Gastrocnemius medialis (tissue), 4 donors: ENCODE results near the gene OAT. TPM values are rescaled to one million over a fixed set of nuclear protein-coding genes. Genes with fewer than 3 reads are reported as not detected.

ENCODE experiments used
- ATAC-seq, 2 donors: fragments of 150-250 bp; one replicate each; pipeline ENCODE4 v1.9.1; 2016
- DNase-seq, 2 donors: peaks; one replicate each; pipeline ENCODE4 v3.0.0-alpha.2; 2019
- H3K27ac ChIP-seq, 4 donors: fragments of 200-600 bp; sonication (generic); 1 replicate in 1 of 4; 2 replicates in 3 of 4; pipeline ENCODE4 v1.5.1; 2016 to 2018; ENCODE audit warnings: mild to moderate bottlenecking in 2 of 4, moderate library complexity in 1 of 4
- H3K27me3 ChIP-seq, 3 donors: fragments of 200-600 bp; sonication (generic) in 2 of 3; 1 replicate in 1 of 3; 2 replicates in 2 of 3; pipeline versions ENCODE4 v1.5.1 to v1.6.0; 2016 to 2019; ENCODE audit warnings: mild to moderate bottlenecking in 1 of 3, moderate library complexity in 1 of 3
- H3K36me3 ChIP-seq, 2 donors: fragments of 200-600 bp; sonication (generic) in 1 of 2; one replicate each; pipeline ENCODE4 v1.5.1; 2017 to 2018
- H3K4me1 ChIP-seq, 2 donors: fragments of 200-600 bp; sonication (generic) in 1 of 2; one replicate each; pipeline ENCODE4 v1.5.1; 2016 to 2017; ENCODE audit warnings: mild to moderate bottlenecking in 2 of 2
- H3K4me3 ChIP-seq, 4 donors: fragments of 200-600 bp; sonication (generic) in 3 of 4; 1 replicate in 1 of 4; 2 replicates in 3 of 4; pipeline ENCODE4 v1.5.1; 2016 to 2019; ENCODE audit warnings: mild to moderate bottlenecking in 2 of 4
- H3K9me3 ChIP-seq, 3 donors: fragments of 200-600 bp; sonication (generic) in 2 of 3; 1 replicate in 1 of 3; 2 replicates in 2 of 3; pipeline ENCODE4 v1.5.1; 2016 to 2019
- CTCF ChIP-seq, 5 experiments: fragments of 450-650 bp in 3 of 5; fragments of 200-600 bp in 2 of 5; sonication (generic) in 2 of 5; IDR thresholded peaks in 4 of 5; conservative IDR thresholded peaks in 1 of 5; 1 replicate in 4 of 5; 2 replicates in 1 of 5; pipeline ENCODE4 v1.5.1; 2016 to 2019; ENCODE audit warnings: antibody characterized with exemption in 5 of 5, mild to moderate bottlenecking in 3 of 5, moderate library complexity in 3 of 5
- POLR2A ChIP-seq, 2 donors: fragments of 450-650 bp; IDR thresholded peaks; one replicate each; pipeline ENCODE4 v1.6.1; 2017; ENCODE audit warnings: antibody characterized with exemption in 2 of 2, mild to moderate bottlenecking in 2 of 2, moderate library complexity in 2 of 2
- in situ Hi-C, 4 donors: fragments of 200-750 bp; cut with MboI; loops; one replicate each; pipeline versions ENCODE4 v1.15.0 to v1.8.0; 2017; ENCODE audit warnings: low sequenced_read_pairs in 4 of 4
- intact Hi-C: fragments of 100-400 bp; cut with DNase I; formaldehyde crosslinking; loops from one replicate; pipeline ENCODE4 v1.15.1; 2023; ENCODE audit warnings: low total_unique reads
- total RNA-seq, 4 donors: library from RNA; depleted of rRNA; stranded (reverse); fragments of >200 nt; gene quantifications; one replicate each; pipeline versions ENCODE4 v1.1.0 to v1.2.3, GENCODE V29; 2016

OAT gene
- total RNA-seq, 4 donors from 2014 or later = 20.1 to 97.2 (median 42.6) TPM

- Histone ChIP-seq H3K27me3 (peaks cover 35 to 57% (median 52%) of the 10 kb centered on the region in 3 donors), H3K36me3 (no peaks in the 10 kb centered on the region), H3K27ac (no peak overlapping the region), H3K4me3 (no peak overlapping the region), H3K4me1 (peaks cover 3 to 6% of the 10 kb centered on the region in 2 donors), H3K9me3 (no peaks in the 10 kb centered on the region)
- DNase-seq = no peak
- intact Hi-C loops (no loop called here), in situ Hi-C loops (no loop called here)
- TF ChIP-seq CTCF (IDR thresholded peaks at IDR 0.05 in 4 of 5, conservative IDR thresholded peaks at IDR 0.05 in 1 of 5) (no peak), POLR2A (IDR thresholded peaks at IDR 0.05) (no peak)
- no peak for ATAC-seq
Measured at GRCh38 chr10:124453960-124454610, 35.4 kb upstream of the OAT start.

GRCh38 chr10:124451276-124451675 is 32.6 kb upstream of the OAT start:
- no peaks in the 10 kb centered on the region for H3K9me3 ChIP-seq
- TF ChIP-seq POLR2A (IDR thresholded peaks at IDR 0.05) (no peak), CTCF (IDR thresholded peaks at IDR 0.05 in 4 of 5, conservative IDR thresholded peaks at IDR 0.05 in 1 of 5) (no peak)
- DNase-seq (no peak), ATAC-seq (no peak)
- peaks cover 3 to 8% of the 10 kb centered on the region in 2 donors for H3K4me1 ChIP-seq
- in situ Hi-C loops = no loop called here
- no peaks in the 10 kb centered on the region for H3K36me3 ChIP-seq
- H3K27ac ChIP-seq = no peak overlapping the region
- no peak overlapping the region for H3K4me3 ChIP-seq
- peaks cover 61 to 82% (median 79%) of the 10 kb centered on the region in 3 donors for H3K27me3 ChIP-seq
- intact Hi-C loops = no loop called here

GRCh38 chr10:124450783-124451057 is 32.0 kb upstream of the OAT start:
- H3K27me3 ChIP-seq = peaks cover 64 to 87% (median 85%) of the 10 kb centered on the region in 3 donors
- no peak for DNase-seq
- in situ Hi-C loops = no loop called here
- no peaks in the 10 kb centered on the region for H3K36me3 ChIP-seq
- H3K9me3 ChIP-seq = no peaks in the 10 kb centered on the region
- H3K27ac ChIP-seq = no peak overlapping the region
- peaks cover 3 to 8% of the 10 kb centered on the region in 2 donors for H3K4me1 ChIP-seq
- ATAC-seq = no peak
- no peak overlapping the region for H3K4me3 ChIP-seq
- intact Hi-C loops = no loop called here
- TF ChIP-seq CTCF (IDR thresholded peaks at IDR 0.05 in 4 of 5, conservative IDR thresholded peaks at IDR 0.05 in 1 of 5) = no peak
- TF ChIP-seq POLR2A (IDR thresholded peaks at IDR 0.05) = no peak

GRCh38 chr10:124450012-124450782 is 31.5 kb upstream of the OAT start, which contains the start of gene NKX1-2:
NKX1-2 (minus strand) TSS chr10:124450035; CDS start chr10:124449943, 92 bp downstream.
- Histone ChIP-seq H3K27ac (no peak within 1 kb of the TSS), H3K27me3 (peaks cover 64 to 90% (median 87%) of the 10 kb centered on the region in 3 donors), H3K4me3 (peak within 1 kb of the TSS; percentile 14 to 43 (median 32)), H3K36me3 (no peaks in the 10 kb centered on the region), H3K4me1 (peaks cover 3 to 8% of the 10 kb centered on the region in 2 donors), H3K9me3 (no peaks in the 10 kb centered on the region)
- intact Hi-C loops = no loop called here
- DNase-seq (no peak), ATAC-seq (no peak)
- no peak for TF ChIP-seq POLR2A (IDR thresholded peaks at IDR 0.05)
- no peak for TF ChIP-seq CTCF (IDR thresholded peaks at IDR 0.05 in 4 of 5, conservative IDR thresholded peaks at IDR 0.05 in 1 of 5)
- in situ Hi-C loops = no loop called here
